Measurements from ENCODE around the gene TECTA.
"Not testable (repeated sequence)": the region's sequence is repeated elsewhere in the genome, so short reads cannot be mapped to it uniquely, and the experiment has no call there.

TECTA gene

DNA sequence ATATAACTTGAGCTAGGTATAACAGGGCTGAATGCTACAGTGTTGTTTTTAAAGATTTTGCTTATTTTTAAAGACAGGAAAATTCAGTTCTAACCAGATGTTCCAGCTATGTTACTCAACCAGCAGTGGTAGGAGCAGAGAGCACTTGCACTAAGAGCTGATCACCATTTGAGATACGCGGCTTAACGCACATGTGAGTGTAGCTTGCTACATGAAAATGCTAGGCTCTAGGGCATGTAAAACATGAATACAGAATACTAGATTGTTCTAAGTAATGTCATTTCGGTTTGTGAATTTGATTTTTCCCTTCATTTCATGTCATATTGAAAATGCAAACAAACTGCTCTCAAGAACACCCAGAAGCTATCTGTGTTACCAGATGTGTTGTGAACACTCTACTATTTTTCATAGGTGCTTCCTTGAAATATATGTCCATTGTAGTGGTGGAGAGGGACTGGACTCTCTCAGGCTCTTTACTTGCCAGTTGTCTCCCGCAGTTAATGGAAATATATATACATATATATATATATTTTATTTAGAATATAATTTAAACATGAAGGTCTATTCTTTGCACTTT, 10.8 kb upstream of the TECTA start:
- DNase-seq: no peak
- in situ Hi-C loops (cut with MboI; ENCODE audit: low pct_unique_long_range_greater_than_20kb, low sequenced_read_pairs): no loop called here

DNA sequence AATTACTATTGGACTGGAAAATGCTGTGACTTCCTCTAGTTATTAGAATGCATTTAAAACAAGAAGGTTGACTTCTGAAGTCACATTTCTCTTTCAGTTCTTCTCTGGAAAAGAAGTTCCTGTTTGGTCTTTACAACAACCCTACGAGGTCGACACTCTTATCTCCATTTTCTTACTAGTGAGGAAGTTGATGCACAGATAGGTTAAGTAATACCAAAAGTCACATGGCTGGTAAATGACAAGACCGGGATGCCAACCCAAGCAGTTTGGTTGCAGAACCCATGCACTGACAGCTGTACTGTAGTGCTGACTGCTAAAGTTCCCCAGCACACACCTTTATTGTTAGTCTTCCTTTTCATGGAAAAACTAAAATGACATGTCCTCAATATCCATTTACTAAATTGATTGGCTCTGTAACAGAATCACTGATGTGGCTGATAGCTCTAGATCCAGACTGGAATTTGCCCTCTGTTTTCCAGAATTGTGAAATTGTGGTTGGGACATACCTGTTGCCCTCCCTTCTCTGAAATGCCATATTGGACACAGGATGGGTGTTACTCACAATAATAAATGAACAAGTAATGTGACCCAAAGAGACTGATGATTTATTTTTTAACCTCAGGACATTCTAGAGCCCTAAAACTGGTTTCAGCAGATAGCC, 9.4 kb upstream of the TECTA start:
- in situ Hi-C loops (cut with MboI; ENCODE audit: low pct_unique_long_range_greater_than_20kb, low sequenced_read_pairs): no loop called here
- peak; percentile 8 for DNase-seq

DNA sequence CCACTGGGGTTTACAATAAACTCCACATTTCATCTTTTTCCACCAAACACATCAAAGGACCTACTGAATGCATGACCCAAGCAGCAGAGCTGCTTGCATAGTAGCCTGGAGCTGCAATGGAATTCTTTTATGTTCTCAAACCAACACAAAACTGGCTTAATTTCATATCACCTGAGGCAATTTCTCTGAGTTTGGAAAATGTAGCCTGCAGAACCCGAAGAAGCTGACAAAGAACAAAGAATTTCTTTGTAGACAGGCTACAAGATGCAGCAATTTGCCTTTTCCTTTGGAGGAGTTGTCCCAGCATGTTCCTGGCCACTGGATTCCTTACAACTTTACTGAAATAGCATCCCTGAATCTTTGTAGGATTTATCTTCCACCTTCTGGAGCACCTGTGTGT, 5.5 kb upstream of the TECTA start:
- in situ Hi-C loops (cut with MboI; ENCODE audit: low pct_unique_long_range_greater_than_20kb, low sequenced_read_pairs): no loop called here
- DNase-seq: no peak

DNA sequence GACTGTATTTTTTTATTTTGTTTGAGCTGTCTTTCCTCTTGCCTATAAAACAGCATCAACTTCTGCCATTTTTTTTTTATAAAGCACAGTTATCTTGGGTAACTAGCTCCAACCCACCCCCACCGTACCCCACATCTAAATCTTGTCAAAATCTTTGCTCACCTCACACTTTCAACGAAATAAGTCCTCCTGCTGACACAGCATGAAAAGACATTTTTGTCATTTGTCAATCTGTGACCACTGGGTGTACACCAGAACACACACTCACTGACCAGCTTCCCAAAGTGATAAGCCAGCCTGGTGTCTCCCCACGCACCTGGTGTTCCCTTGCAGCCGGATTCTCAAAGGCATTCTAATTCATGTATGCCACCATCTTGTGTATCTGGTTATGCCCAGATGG, 1.7 kb upstream of the TECTA start:
- in situ Hi-C loops (cut with MboI; ENCODE audit: low pct_unique_long_range_greater_than_20kb, low sequenced_read_pairs): no loop called here

DNA sequence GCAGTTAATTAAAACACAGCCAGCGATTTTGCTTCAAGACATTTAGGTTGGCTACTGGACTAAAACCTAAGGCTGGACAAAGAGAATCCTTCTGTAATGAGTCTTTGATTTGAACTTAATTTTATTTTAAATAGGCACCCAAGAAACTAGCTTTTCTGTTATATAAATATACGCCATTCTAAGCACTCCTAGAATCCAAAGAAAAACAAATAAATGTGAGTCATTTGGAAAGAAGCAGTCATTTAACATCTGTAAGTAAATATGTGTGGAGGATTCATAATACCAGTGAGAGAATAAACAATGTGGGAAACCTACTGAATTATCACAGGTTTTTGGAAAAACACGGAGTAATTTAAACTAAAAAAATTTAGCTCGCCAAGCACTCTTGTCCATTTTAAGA, 1.2 kb upstream of the TECTA start:
- in situ Hi-C loops (cut with MboI; ENCODE audit: low pct_unique_long_range_greater_than_20kb, low sequenced_read_pairs): no loop called here
- no peak for DNase-seq

More for the DNA sequence above, 1.7 kb upstream of the TECTA start:
- DNase-seq: no peak

DNA sequence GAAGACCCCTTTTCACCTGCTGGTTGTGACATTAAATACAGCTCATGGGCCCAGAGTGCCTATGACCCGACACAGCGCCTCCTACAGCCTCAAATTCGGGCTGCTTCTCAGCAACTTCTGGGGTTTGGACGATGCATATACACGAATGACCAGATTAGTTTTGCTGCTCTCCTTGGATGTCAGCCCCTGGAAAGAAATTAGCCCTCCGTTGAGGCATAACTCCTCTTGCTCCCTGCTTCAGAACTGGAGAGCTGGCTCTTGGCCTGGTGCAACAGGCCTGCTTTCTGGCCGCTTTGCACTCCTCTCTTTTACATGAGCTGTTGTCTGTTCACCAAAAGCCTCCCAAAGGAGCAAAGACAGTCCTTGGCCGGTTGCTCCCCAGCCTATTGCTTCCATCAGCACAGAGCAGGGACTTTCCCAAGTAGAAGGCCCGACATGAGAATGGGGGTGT, 3.3 kb downstream of the TECTA start:
- in situ Hi-C loops (cut with MboI; ENCODE audit: low pct_unique_long_range_greater_than_20kb, low sequenced_read_pairs): no loop called here
- no peak for DNase-seq

DNA sequence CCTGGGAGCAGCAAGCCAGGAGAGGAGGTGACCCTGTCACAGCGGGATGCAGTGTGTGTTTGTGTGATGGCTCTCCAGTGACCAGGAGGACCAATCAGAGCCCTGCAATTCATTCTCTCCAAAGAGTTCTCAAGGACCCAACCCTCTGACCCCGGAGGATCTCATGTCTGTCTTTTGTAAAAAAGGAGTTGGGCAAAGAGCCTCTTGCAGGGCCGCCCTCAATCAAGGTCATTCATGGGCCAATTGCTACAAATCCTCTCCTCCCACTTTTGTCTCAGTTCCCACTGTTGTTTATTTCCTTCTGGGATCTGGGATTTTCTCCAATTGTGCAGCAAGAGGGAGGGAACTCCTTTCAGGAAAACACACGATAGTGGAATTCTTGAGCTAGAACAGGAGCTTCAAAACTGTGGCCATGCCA, 4.0 kb downstream of the TECTA start:
- DNase-seq: no peak
- in situ Hi-C loops (cut with MboI; ENCODE audit: low pct_unique_long_range_greater_than_20kb, low sequenced_read_pairs): no loop called here

DNA sequence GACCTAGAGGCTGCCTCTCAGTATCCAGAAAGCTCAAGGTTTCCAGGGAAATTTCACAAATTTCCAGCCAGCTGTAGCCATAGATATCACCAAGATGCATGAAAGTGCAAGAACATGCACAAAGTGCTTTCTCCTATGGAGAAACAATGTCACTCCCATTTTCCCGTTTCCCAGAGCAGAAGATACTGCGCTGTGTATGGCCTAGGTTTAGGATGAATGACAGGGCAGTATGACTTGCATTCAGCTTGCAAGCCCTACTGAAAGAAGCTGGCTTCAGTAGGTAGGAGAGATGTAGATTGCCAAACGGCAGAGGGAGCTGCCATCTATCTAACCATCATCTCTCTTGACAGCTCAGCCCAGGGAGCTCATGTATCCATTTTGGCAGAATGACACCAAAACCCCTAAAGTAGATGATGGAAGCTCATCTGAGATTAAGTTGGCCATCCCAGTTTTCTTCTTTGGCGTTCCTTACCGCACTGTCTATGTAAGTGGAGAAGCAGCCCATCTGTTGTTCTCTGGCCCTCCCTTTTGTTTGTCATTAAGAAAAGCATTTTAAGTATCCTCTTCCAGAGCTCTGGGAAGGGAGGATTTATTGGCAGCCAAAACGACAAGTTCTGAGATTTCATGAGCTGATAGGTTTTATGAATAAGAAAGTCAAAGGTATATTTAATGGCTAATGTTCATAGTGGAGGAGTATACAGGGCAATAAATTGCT, 4.6 kb downstream of the TECTA start:
- DNase-seq: no peak
- in situ Hi-C loops (cut with MboI; ENCODE audit: low pct_unique_long_range_greater_than_20kb, low sequenced_read_pairs): no loop called here

DNA sequence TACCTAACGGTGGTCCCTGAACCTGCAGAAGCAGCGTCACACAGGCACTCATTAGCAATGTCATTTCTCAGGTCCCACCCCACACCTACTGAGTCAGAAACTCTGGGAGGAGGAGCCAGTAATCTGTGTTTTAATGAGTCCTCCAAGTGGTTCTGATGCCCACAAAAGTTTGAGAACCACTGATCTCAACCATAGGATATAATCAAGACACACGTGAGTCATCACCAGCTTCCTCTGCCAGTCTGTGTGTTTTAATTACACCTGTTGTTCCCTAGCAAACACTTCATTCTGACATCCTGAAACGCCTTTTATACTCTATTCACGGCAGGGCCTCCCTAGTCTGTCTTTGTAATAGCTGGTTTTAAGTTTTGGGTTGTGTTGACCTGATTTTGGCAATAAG, 5.8 kb downstream of the TECTA start:
- no peak for DNase-seq
- in situ Hi-C loops (cut with MboI; ENCODE audit: low pct_unique_long_range_greater_than_20kb, low sequenced_read_pairs): no loop called here

DNA sequence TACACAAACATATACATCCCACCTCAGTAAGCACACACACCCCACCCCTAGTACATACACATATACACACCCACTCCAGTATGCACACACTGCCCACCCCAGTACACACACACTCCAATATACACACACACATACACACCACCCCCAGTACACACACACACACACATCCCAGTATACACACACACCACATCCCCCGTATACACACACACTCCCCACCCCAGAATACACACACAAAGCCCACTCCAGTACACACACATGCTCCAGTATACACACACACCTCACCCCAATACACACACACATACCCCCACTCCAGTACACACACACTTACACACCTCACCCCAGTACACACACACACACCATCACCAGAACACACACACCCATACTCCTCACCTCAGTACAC, 7.4 kb downstream of the TECTA start:
- no peak for DNase-seq
- in situ Hi-C loops (cut with MboI; ENCODE audit: low pct_unique_long_range_greater_than_20kb, low sequenced_read_pairs): no loop called here

DNA sequence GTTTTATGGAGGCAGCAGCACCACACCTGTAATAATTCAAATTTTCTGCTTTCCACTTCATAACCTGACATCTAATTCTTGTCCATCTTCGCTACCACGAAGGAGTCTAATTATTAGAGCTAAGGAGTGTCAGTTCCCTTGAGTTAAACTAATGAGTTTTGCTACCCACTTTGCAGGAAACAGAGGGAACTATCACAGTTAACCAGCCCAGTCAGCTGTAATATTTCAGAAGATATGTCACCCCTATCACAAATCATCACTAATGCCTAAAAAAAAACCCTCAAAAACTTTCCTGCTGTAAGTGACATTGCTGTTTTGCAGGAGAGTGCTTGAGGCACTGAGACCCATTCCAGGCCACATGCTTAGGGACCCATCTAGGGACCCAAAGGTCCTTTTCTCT, 8.4 kb downstream of the TECTA start:
- in situ Hi-C loops (cut with MboI; ENCODE audit: low pct_unique_long_range_greater_than_20kb, low sequenced_read_pairs): no loop called here

DNA sequence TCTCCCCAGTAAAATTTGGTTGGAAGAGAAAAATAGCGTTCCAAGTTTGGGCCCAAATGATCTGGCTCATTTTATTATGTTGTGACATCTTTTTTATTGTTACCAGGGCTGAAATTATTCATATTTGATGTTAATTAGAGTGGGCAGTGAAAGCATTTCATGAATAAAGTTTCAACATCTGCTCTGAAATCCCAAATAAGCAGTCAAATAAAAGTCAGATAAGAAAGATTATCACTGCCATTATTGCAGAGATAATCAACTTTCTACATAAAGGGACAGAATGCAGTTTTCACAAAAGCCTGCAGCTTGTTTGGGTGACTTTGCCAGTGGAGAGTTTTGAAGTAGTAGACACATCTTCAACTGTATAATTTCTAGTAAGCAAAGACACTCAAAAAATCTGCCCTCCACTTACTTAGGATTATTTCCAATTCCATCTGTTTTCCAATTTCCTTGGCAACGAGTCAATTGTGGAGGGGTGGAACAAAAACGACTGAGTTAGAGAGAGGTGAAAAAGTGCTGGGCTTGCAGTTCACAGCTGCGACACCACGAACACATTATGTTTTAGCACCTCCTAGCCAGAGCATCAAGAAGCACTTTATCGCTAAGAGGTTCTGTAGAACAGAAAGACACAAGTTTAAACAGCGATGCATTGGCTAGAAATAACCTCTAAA, 9.0 kb downstream of the TECTA start:
- DNase-seq: no peak
- in situ Hi-C loops (cut with MboI; ENCODE audit: low pct_unique_long_range_greater_than_20kb, low sequenced_read_pairs): no loop called here

More for the DNA sequence above, 8.4 kb downstream of the TECTA start:
- no peak for DNase-seq

DNA sequence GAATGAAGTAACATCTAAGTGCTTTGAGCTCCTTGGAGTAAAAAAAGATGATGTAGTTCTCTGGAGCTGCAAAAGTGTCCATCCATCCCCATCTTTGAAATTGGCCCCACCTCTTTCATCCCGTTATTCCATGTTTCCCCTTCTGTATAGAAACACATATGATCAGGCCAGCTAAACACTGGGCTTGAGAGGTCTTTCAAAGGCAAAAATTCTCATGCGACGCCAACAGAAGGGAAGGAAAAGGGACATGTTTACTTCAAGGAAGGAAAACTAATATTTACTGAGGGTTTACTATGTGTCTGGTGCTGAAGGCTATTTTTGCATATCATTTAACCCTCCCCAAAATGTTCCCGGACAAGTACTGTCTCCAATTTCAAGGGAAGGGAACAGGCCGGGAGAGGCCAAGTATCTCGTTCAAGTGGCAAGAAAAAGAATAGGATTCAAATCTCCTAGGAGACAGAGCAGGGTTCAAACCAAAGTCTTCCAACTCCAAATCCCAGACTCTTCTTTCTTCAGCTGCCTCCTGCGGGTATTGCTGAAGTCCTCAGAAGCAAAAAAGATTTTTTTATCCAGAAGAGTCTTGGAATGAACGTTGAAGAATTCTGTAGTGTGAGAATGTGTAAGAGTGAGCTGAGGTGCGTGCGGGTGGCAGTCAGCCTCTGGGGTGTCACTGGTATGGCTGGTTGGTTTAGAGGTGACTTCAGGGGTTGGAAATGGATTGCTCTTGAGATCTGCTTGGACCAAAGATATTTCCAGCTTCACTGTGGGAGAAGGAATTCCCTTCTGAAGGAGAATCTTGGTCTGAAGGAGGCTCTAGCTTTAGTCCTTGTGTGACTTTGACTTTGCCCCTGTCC, 10.1 kb downstream of the TECTA start:
- DNase-seq: no peak
- in situ Hi-C loops (cut with MboI; ENCODE audit: low pct_unique_long_range_greater_than_20kb, low sequenced_read_pairs): no loop called here

DNA sequence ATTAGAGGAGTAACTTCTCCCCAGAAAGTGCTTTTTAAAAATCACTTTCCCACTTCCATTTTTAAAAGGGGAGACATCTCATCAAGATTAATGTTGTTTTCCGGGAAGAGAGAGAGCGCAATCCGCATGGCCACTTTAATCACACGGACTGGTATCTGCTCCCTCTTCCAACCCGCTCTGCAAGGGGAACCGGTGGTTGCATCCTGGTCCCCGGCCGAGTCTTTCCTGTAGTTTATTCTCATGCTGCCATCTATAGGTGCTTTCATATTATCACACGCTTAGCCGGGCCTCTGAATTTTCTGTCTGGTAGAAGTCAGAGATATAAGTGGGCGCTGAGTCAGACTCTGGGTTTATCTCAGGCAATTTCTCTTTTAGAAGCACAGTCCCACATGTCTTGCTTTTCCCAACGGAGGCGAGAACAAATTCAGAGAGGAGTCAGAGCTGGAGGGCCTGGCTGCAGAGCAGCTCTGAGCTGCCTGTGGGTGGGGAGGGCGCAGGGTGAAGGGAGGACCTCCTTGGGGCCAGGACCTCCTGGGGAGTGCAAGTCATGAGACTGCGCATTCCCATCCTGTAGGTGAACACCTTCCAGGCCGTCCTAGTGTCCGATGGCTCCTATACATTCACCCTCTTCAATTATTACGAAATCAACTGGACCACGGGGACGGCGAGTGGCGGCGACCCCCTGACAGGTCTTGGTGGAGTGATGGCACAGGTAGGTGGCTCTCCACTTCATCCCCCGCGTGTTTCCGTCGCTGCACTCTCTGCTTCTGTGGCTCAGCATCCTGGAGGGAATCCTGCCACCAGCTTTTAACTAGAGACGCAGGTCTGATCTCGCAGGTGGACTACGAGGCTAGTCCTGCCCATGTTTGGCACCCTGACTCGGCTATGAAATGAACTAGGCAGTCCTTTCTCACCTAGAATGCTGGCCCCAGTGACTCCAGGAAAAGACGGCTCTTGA, 11.7 kb downstream of the TECTA start:
- in situ Hi-C loops (cut with MboI; ENCODE audit: low pct_unique_long_range_greater_than_20kb, low sequenced_read_pairs): no loop called here
- DNase-seq: peak; percentile 66

DNA sequence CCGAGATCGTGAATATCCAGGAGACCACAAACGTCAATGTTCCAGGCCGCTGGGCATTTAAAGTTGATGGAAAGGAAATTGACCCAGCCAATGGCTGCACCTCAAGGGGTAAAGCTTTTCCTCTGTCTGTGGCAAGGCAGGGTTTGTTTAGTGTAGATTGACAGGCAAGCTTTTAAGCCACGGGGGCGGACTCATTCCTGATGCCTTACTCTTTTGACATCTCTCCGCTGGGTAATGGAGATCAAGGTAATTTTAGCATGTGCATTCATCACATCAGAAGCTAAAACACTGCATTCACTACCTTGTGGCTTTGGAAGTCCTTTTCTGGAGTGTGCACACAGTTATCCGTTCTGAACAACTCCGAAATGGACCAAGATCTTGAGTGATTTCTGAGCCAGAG, 12.6 kb downstream of the TECTA start:
- in situ Hi-C loops (cut with MboI; ENCODE audit: low pct_unique_long_range_greater_than_20kb, low sequenced_read_pairs): no loop called here

DNA sequence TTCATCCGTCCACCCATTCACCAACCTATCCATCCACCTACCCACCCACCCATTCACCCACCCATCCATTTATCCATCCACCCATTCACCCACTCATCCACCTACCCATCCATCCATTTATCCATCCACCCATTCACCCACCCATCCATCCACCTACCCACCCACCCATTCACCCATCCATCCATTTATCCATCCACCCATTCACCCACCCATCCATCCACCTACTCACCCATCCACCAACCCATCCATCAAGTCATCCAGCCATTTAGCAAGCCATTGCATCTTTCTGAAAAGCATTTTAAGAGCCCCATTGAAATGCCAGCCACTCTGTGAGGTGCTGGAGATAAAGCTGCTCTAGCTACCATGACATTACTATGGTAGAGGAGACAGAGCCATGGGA, 14.0 kb downstream of the TECTA start:
- in situ Hi-C loops (cut with MboI; ENCODE audit: low pct_unique_long_range_greater_than_20kb, low sequenced_read_pairs); DNase-seq: not testable (repeated sequence)

More for the DNA sequence above, 12.6 kb downstream of the TECTA start:
- no peak for DNase-seq

DNA sequence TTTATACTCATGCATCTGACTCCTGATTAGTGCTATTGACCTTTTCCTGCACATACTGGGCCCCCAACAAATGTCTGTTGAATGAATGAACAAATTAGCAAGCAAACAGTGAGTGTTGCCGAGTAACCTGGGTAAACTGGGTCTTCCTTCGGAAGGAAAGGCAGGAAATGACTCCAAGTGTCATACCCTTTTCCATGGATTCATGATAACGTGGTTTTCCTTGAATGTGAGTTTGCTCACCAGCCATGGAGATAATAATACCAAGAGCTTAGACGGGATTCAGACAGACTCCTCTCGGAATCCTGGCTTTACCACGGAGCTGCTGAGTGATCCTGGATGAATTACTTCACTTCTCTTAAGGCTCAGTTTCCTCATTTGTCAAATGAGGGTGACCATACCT, 16.7 kb downstream of the TECTA start:
- in situ Hi-C loops (cut with MboI; ENCODE audit: low pct_unique_long_range_greater_than_20kb, low sequenced_read_pairs): no loop called here
- DNase-seq: no peak

DNA sequence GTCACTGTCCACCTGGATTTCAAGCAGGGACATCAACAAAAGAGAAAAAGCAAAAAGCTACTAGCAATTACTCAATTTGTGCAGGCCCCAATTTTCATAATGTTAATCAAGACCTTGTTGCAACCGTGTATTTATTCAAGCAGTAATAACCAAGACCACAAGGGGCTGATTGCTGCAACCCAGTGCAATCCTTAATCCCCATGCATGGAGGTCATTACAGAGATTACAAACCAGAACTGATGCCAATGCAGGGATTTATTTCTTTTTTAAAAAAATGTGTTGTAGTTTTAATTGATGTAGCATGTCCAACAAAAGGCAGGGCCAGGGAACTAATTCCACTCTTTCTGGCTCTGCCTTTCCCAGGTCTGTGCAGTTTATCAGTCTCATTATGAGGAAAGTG, 18.4 kb downstream of the TECTA start:
- in situ Hi-C loops (cut with MboI; ENCODE audit: low pct_unique_long_range_greater_than_20kb, low sequenced_read_pairs): no loop called here
- no peak for DNase-seq
